ENCODE results near the gene A3GALT2. TPM values are rescaled to one million over a fixed set of nuclear protein-coding genes. Genes with fewer than 3 reads are reported as not detected.
"Not testable (repeated sequence)": the region's sequence is repeated elsewhere in the genome, so short reads cannot be mapped to it uniquely, and the experiment has no call there.

The A3GALT2 gene
- total RNA-seq, 1 donor, result not detected

- no peak for DNase-seq (ENCODE audit: low read depth in 2 of 3, low spot score in 2 of 3)
Measured at GRCh38 chr1:33317354-33317753, 3.5 kb downstream of the A3GALT2 start.

GRCh38 chr1:33316601-33317000 is 4.3 kb downstream of the A3GALT2 start:
- DNase-seq (ENCODE audit: low read depth in 2 of 3, low spot score in 2 of 3), result no peak

GRCh38 chr1:33314416-33314815 is 6.5 kb downstream of the A3GALT2 start:
- DNase-seq (ENCODE audit: low read depth in 2 of 3, low spot score in 2 of 3), result no peak

GRCh38 chr1:33312413-33312749 is 8.5 kb downstream of the A3GALT2 start:
- no peak for DNase-seq (ENCODE audit: low read depth in 2 of 3, low spot score in 2 of 3)

GRCh38 chr1:33311706-33312412 is 9.0 kb downstream of the A3GALT2 start:
- no peak for DNase-seq (ENCODE audit: low read depth in 2 of 3, low spot score in 2 of 3)

GRCh38 chr1:33310702-33311101 is 10.2 kb downstream of the A3GALT2 start:
- no peak for DNase-seq (ENCODE audit: low read depth in 2 of 3, low spot score in 2 of 3)

GRCh38 chr1:33309351-33309750 is 11.5 kb downstream of the A3GALT2 start:
- not testable (repeated sequence) for DNase-seq (ENCODE audit: low read depth in 2 of 3, low spot score in 2 of 3)

GRCh38 chr1:33307494-33307864 is 13.4 kb downstream of the A3GALT2 start:
- no peak for DNase-seq (ENCODE audit: low read depth in 2 of 3, low spot score in 2 of 3)

- DNase-seq (ENCODE audit: low read depth in 2 of 3, low spot score in 2 of 3), result peak in 2 of 3 donors; percentile 23 to 39
Measured at GRCh38 chr1:33306653-33307493, 14.0 kb downstream of the A3GALT2 start.

- DNase-seq (ENCODE audit: low read depth in 2 of 3, low spot score in 2 of 3), result no peak
Measured at GRCh38 chr1:33305816-33306652, 14.9 kb downstream of the A3GALT2 start.

GRCh38 chr1:33305016-33305415 is 15.9 kb downstream of the A3GALT2 start:
- DNase-seq (ENCODE audit: low read depth in 2 of 3, low spot score in 2 of 3), result no peak

GRCh38 chr1:33302325-33302724 is 18.6 kb downstream of the A3GALT2 start:
- DNase-seq (ENCODE audit: low read depth in 2 of 3, low spot score in 2 of 3), result peak in 1 of 3 donors; percentile 49

GRCh38 chr1:33301273-33301984 is 19.5 kb downstream of the A3GALT2 start:
- no peak for DNase-seq (ENCODE audit: low read depth in 2 of 3, low spot score in 2 of 3)

- DNase-seq (ENCODE audit: low read depth in 2 of 3, low spot score in 2 of 3), result peak in 1 of 3 donors; percentile 48
Measured at GRCh38 chr1:33300673-33301072, 20.2 kb downstream of the A3GALT2 start.

GRCh38 chr1:33299461-33300155 is 21.3 kb downstream of the A3GALT2 start:
- DNase-seq (ENCODE audit: low read depth in 2 of 3, low spot score in 2 of 3), result no peak

GRCh38 chr1:33298623-33299277 is 22.1 kb downstream of the A3GALT2 start:
- peak in 2 of 3 donors; percentile 46 to 66 for DNase-seq (ENCODE audit: low read depth in 2 of 3, low spot score in 2 of 3)

- no peak for DNase-seq (ENCODE audit: low read depth in 2 of 3, low spot score in 2 of 3)
Measured at GRCh38 chr1:33297911-33298622, 22.8 kb downstream of the A3GALT2 start.

GRCh38 chr1:33296824-33297223 is 24.1 kb downstream of the A3GALT2 start:
- no peak for DNase-seq (ENCODE audit: low read depth in 2 of 3, low spot score in 2 of 3)

GRCh38 chr1:33296082-33296458 is 24.8 kb downstream of the A3GALT2 start:
- DNase-seq (ENCODE audit: low read depth in 2 of 3, low spot score in 2 of 3), result no peak
